Globus pallidus (tissue), 1 donor: ENCODE results near the gene BCL2L13.
A peak's percentile ranks its signal among the peaks of the same experiment; 100 is the strongest.
"Not testable (repeated sequence)": the region's sequence is repeated elsewhere in the genome, so short reads cannot be mapped to it uniquely, and the experiment has no call there.

Source experiments
- DNase-seq: peaks from one replicate; pipeline ENCODE4 v3.0.0-alpha.2; 2015; ENCODE audit warnings: low spot score

Gene BCL2L13

DNA sequence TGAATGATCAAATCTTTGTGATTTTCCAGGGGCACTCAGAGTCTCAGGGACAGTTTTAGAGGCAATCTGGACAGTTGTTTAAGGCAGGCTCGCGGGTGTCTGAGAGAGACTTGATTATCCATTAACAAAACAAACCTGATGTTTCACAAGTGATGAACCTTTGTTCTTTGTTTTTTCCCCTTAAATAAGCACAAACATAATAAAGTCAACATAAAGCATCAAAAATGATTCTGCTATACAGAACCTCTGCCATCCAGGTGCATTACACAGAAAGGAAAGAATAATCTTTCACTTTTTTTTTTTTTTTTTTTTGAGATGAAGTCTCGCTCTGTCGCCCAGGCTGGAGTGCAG is 122.6 kb downstream of the BCL2L13 start:
- DNase-seq = no peak

- not testable (repeated sequence) for DNase-seq
These were observed 124.9 kb downstream of the BCL2L13 start for GRCh38 chr22:17763442-17763841.

GRCh38 chr22:17764036-17764435 is 125.5 kb downstream of the BCL2L13 start:
- no peak for DNase-seq

DNA sequence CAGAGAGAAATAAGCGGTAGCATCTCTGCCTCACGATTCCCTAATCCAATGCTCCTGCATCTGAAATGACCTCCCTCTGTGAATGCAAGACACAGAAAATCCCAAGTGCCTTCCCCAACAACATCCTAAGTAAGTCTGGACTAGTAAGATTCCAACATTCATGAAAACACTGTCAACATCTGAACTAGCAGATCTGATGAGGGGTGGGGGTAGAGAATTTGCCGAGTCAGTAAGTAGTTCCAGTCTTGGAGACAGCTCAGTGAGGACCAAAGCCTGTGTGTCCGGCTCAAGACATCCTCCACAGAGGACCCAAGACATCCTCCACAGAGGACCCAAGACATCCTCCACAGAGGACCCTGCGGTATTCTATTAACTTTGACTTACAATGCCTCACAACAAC is 126.3 kb downstream of the BCL2L13 start:
- not testable (repeated sequence) for DNase-seq

DNA sequence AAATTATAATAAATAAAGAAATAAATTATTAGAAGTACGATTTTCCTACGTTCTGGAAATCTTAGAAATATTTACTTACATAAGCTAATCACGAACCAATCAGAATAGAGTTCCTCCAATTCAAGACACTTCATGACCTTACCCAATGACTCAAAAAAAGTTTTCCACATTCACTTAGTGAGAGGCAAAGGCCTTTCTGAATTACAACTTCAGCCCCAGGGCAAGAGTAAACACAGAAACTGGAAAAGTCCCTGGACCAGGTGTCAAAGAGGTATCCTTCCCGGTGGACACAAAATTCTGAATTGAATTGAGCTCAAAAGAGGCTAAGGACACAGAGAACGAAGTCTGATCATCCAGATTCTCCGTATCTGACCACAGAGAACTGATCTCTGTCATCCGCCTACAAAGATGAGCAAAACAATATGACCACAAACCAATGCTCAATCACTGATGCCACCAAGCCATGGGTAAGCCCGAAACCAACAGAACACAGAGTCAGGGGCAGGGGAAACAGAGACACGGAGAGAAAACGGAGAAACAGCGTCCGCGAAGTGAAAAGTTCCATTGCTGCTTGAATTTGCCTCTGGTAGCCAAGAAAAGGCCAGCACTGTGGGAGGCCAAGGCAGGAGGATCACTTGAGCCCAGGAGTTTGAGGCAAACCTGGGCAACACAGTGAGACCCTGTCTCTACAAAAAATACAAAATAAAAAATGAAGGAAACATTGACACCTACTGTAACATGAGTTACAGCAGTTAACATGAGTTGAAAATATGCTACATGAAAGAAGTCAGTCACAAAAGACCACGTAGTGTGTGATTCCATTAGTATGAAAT is 128.9 kb downstream of the BCL2L13 start:
- DNase-seq = no peak

DNA sequence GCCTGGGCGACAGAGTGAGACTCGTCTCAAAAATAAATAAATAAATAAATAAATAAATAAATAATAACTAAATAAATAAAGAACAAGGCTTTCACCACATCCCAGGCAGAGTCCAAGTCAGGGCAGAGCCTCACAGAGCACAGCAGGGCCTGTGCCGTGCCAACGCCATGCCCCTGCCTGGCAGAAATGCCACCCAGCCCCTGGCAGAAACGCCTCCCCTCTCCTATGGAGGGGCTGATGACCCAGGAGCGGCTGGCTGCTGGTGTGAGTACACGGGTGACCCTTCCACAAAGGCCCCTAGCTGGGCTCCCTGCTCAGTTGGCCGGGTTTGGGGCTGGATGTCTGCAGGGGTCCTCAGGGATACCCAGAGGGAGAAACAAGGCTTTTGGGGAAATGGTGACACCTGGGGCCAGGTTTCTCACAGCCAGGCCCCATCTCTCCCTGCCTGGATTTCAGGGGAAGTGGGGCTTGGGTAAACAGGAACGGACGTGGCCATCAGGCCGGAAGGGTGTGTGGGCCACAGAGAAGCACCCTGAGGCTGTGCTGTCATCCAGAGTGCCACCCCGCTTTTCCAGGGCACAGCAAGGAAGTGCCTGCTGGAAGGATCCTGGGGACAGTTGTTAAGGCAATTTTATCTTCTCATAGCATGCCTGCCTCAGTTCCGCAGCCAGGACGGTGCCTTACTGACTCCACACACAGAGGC is 130.6 kb downstream of the BCL2L13 start:
- DNase-seq = no peak

- no peak for DNase-seq
These were observed 131.1 kb downstream of the BCL2L13 start for GRCh38 chr22:17769716-17770082.

GRCh38 chr22:17770180-17771077 is 131.9 kb downstream of the BCL2L13 start:
- peak; percentile 55 for DNase-seq

GRCh38 chr22:17772249-17772957 is 133.8 kb downstream of the BCL2L13 start:
- no peak for DNase-seq

DNA sequence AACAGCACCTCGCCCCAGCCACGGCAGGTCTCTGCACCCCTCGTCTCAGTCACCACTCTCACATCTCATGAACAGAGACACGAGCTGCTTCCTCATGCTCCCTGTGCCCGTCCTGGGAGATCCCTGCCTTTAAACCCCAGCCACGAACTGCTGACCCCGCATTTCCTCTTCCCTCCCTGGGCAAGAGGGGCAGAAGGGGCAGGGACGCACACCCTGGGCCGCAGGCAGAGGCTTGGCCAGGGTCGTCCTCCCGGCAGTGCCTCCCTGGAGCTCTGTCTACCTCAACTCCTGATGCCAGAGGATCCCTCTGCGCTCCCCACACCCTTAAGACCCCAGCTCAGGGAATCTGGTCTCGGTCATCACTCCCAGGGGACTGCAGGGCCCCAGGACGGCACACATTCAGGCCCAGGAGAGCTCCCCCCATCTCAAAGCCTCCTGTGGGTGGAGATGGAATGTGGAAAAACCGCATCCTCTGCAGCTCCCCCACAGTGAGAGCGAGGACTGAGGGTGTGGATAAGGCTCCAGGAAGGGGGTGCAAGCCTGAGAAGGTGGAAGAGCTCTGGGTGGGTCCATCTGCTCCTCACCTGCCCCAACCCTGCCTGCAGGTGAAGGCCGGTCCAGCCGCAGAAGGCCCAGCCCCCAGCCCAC is 134.5 kb downstream of the BCL2L13 start:
- DNase-seq = no peak

DNA sequence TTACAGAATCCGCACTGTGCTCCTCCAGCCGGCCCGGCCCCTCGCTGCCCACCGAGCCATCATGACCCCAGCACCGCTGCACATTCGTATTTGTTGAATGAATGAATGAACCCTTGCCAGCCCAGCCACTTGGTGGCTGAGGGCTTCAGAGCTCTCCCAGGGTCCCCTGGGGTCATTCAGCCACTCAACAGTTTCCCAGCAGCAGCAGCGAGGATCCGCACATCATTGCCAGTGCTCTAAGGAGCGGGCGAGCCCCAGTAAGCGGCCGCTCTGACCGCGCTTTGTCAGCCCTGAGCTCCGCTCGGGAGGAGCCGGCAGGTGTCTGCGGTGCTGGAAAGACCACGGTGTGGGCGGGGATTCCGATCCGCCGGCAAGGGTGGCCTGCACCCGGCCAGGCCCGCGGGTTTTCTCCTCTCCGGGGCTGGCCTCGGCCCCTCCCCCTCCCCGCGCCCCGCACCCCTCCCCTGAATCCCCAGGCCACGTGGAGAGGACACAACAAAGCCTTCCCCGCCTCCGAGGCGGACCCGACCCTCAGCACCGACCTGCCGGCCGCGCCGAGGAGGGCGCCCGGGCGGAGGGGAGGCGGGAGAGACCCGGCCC is 135.1 kb downstream of the BCL2L13 start:
- no peak for DNase-seq

GRCh38 chr22:17774206-17774925 is 135.8 kb downstream of the BCL2L13 start, which contains the start of gene BID:
TSS of gene BID (minus strand) at chr22:17774469. CDS start at chr22:17750116, 24,353 bp downstream.
- no peak for DNase-seq

DNA sequence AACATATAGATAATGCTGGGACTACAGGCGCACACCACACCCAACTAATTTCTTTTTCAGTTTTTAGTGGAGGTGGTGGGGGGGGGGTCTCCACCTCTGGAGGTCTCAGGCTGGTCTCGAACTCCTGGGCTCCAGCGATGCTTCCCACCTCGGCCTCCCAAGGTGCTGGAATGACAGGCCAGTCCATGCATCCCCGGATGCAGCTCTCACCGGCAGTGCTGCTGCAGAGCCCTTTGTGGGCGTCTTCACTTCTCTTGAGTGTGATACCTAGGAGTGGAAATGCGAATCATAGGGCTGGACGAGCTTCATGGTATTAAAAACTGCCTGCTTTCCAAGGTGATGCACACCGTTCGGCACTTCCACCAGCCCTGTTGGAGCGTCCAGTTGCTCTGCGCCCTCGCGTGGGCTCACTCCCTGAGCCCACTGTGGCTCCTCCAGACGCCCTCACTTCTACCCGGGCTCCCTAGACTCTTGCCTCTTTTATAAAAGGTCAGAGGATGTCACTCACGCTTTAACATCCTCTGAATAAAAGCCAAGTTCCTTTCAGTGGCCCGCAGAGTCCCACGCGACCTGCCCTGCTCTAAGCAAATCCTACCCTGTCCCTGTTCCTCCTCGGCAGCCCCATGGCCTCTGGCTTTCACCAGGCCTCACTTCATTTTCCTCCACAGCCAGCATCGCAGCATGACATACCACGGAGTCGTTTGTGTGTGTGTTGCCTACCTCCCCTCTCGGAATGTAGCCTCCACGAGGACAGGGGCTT is 136.5 kb downstream of the BCL2L13 start:
- DNase-seq = no peak

DNA sequence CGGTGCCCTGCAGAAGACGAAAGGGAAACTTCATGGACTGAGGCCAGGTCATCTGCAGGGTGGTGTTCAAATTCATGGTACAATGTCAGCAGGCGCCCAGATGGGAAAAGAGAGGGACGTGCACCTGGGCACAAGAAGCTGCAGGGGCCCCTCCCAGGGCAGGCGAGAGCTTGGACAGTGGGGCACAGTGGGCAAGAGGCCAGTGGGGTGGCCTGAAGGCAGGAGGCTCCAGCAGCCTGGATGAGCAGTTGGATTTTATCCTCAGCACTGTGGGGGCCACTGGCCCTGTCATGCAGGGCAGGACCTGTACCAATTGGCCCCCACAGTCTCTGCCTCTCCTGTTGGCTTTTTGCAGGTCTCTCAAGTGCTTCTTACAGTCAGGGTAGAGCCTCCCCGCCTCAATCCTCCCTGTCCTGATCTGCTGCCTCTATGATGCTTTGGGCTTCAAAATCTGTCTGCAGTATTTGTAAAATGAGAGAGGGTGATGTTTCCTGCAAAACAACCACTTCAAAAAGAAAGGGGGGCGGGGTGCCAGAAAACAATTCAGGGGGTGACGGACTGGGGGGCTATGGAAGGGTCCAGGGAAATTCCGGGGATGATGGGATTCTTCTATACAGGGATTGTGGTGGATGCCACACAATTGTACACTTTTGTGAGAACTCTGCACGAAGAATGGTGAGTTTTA is 137.4 kb downstream of the BCL2L13 start:
- DNase-seq = no peak

DNA sequence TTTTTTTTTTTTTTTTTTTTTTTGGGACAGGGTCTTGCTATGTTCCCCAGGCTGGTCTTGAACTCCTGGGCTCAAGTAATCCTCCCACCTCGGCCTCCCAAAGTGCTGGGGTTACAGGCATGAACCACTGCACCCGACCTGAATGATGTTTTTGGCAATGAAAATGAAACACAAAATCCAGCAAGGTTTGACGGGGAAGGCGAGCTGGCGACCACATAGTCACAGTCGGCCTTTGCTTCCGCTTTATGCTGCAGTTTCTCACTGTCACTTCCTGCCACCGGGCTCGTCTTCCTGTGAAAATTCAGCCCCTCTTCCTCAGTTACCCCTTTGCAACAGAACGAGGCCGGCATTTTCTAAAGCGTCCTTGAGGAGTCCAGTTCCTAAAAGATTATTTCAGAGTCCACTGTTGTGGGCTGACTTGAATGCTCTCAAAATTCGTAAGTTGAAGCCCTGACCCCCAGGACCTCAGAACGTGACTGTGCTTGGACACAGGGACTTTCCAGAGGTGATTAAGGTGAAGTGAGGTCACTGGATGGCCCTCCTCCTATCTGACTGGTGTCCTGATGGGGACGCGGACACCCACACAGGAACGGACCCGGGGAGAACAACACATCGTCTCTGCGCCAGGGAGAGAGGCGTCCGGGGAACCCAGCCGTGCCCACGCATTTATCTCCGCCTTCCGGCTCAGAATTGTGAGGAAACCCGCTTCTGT is 138.6 kb downstream of the BCL2L13 start:
- DNase-seq = no peak

DNA sequence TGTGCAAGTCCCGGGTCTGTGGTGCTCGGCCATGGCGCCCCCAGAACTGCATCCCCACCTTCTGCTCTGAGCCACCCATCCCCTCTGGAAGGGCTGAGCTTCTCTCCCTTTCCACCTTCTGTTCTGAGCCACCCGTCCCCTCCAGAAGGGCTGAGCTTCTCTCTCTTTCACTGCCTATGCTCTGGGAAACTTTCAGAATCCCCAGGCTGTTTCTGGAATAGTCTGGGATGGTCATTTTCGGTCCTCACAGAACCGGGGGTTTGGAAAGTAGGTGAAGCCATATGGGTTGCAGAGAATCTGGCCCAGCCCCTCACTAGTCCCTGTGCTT is 139.1 kb downstream of the BCL2L13 start:
- no peak for DNase-seq

DNA sequence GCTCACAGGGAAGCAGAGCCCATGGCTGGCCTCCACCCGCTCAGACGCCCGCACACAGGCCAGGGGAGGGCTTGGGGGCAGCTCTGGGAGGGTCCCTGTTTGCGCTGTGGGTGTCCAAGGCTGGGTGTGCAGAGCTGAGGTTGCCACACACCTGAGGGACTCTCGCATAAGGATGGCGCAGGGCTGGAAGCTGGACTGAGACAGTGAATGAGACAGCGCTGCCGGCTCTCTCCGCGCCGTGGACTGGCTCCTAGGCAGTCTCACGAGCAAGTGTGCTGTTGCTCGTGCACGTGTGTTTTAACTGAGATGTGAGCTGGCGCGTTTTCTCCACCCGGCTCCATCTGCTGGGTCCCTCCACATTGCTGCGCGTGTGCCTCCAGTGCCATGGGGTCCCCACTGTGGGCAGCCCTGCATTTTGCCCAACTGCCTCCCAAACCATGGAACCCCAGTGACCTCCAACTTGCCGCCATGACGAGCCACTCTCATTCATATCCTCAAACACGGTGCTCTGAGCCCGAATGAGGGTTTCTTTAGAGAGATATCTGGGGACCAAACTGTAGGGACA is 139.9 kb downstream of the BCL2L13 start:
- DNase-seq = no peak
